Lower leg skin (tissue), 4 donors: ENCODE measurements around the gene RUSF1. TPM values are rescaled to one million over a fixed set of nuclear protein-coding genes. Genes with fewer than 3 reads are reported as not detected.

Experiments used
- DNase-seq, 2 donors: peaks; one replicate each; pipeline ENCODE4 v3.0.0-alpha.2; 2019; ENCODE audit warnings: low spot score in 2 of 2
- H3K4me3 ChIP-seq: fragments of 200-600 bp; sonication (generic); 2 replicates; pipeline ENCODE4 v1.5.1; 2017; ENCODE audit warnings: mild to moderate bottlenecking, low read depth; ENCODE audit not compliant: poor library complexity, severe bottlenecking
- POLR2A ChIP-seq, 2 donors: fragments of 450-650 bp; IDR thresholded peaks; one replicate each; pipeline ENCODE4 v1.6.1; 2016 to 2017; ENCODE audit warnings: antibody characterized with exemption in 2 of 2, mild to moderate bottlenecking in 1 of 2, moderate library complexity in 1 of 2
- WGBS, 2 donors: methylation state at CpG; one replicate each; pipeline ENCODE4 v1.1.5; 2018; 5-methylcytosine and 5-hydroxymethylcytosine counted together
- intact Hi-C: fragments of 100-400 bp; cut with DNase I; formaldehyde crosslinking; loops from one replicate; pipeline ENCODE4 v1.15.0; 2023; ENCODE audit warnings: low total_unique reads
- total RNA-seq, 4 donors: library from RNA; depleted of rRNA; stranded (reverse); fragments of >200 nt; gene quantifications; one replicate each; pipeline ENCODE4 v1.1.0, GENCODE V29; 2016
- TF ChIP-seq, protein P1 (sequence below), 3 donors: fragments of 450-650 bp; IDR thresholded peaks; one replicate each; pipeline ENCODE4 v1.5.1; 2016; ENCODE audit warnings: antibody characterized with exemption in 3 of 3, mild to moderate bottlenecking in 3 of 3, moderate library complexity in 2 of 3

RUSF1 gene
- total RNA-seq, 4 donors from 2014 or later: 50.5 to 56.4 (median 52.7) TPM

DNA sequence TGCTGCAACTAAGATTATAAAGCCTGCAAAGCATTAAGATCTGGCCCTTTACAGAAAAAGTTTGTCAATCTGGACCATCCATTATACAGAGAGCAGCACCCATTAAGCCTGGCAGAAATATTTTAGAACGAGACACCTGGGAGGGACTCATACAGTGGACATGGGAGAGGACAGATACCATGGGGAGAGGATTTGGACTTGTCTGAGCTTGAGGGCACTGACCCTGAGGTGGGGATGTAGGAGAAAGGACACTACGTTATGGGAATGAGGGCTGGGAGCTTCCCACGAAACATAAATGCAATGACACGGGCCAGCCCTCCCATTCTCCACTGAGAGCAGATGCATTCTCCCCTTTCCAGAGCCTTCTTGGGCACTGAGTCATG is 6.2 kb downstream of the RUSF1 start:
- no peak for DNase-seq
- WGBS, 2 donors: 76 to 81% methylated on average over 4 of the region's 4 CpGs
- TF ChIP-seq POLR2A (IDR thresholded peaks at IDR 0.05): no peak
- TF ChIP-seq, protein P1, sequence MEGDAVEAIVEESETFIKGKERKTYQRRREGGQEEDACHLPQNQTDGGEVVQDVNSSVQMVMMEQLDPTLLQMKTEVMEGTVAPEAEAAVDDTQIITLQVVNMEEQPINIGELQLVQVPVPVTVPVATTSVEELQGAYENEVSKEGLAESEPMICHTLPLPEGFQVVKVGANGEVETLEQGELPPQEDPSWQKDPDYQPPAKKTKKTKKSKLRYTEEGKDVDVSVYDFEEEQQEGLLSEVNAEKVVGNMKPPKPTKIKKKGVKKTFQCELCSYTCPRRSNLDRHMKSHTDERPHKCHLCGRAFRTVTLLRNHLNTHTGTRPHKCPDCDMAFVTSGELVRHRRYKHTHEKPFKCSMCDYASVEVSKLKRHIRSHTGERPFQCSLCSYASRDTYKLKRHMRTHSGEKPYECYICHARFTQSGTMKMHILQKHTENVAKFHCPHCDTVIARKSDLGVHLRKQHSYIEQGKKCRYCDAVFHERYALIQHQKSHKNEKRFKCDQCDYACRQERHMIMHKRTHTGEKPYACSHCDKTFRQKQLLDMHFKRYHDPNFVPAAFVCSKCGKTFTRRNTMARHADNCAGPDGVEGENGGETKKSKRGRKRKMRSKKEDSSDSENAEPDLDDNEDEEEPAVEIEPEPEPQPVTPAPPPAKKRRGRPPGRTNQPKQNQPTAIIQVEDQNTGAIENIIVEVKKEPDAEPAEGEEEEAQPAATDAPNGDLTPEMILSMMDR (IDR thresholded peaks at IDR 0.05): no peak
- intact Hi-C loops: no loop called here
- no peak overlapping the region for H3K4me3 ChIP-seq

GRCh38 chr16:31501226-31501965 is 6.8 kb downstream of the RUSF1 start:
- intact Hi-C loops: no loop called here
- 72 to 80% methylated on average over 3 of the region's 3 CpGs for WGBS, 2 donors
- DNase-seq: no peak
- no peak for TF ChIP-seq POLR2A (IDR thresholded peaks at IDR 0.05)
- TF ChIP-seq, protein P1 (IDR thresholded peaks at IDR 0.05): no peak
- no peak overlapping the region for H3K4me3 ChIP-seq

DNA sequence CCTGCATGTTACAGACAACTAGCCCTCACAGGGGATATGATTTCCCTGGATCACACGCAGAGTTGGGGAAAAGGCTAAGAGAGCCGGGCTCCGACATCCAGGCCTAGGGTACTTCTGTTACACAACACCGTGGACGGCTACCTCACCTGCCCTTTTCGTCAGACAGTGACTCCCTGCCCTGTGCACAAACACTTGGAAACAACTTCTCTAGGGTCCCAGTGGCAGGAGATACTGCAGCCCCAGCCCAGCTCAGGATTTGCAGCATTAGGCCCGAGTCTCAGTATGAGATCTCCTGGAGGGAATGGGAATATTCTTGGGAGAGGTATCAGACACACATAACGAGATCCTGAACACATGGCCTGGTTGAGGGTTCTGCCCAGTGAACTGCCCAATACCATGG is 8.3 kb downstream of the RUSF1 start:
- 91 to 95% methylated on average over 7 to 8 of the region's 8 CpGs for WGBS, 2 donors
- intact Hi-C loops: no loop called here
- H3K4me3 ChIP-seq: no peak overlapping the region
- DNase-seq: no peak
- TF ChIP-seq, protein P1 (IDR thresholded peaks at IDR 0.05): no peak
- TF ChIP-seq POLR2A (IDR thresholded peaks at IDR 0.05): no peak

- TF ChIP-seq POLR2A (IDR thresholded peaks at IDR 0.05): no peak
- TF ChIP-seq, protein P1 (IDR thresholded peaks at IDR 0.05): no peak
- intact Hi-C loops: no loop called here
- no peak overlapping the region for H3K4me3 ChIP-seq
- 95 to 98% methylated on average over 8 of the region's 8 CpGs for WGBS, 2 donors
- DNase-seq: no peak
Measured at GRCh38 chr16:31498493-31498892, 9.7 kb downstream of the RUSF1 start.

- H3K4me3 ChIP-seq: no peak overlapping the region
- DNase-seq: no peak
- 79 to 88% methylated on average over 10 of the region's 10 CpGs for WGBS, 2 donors
- TF ChIP-seq, protein P1 (IDR thresholded peaks at IDR 0.05): no peak
- TF ChIP-seq POLR2A (IDR thresholded peaks at IDR 0.05): no peak
- intact Hi-C loops: no loop called here
Measured at GRCh38 chr16:31496670-31497069, 11.5 kb downstream of the RUSF1 start.
